ENCODE data around the gene PHETA1. TPM values are rescaled to one million over a fixed set of nuclear protein-coding genes. Genes with fewer than 3 reads are reported as not detected.

The PHETA1 gene
- total RNA-seq, 1 experiment from 2014 or later = 10.6 TPM

- ATAC-seq = no peak
- DNase-seq (ENCODE audit: low read depth, low spot score) = no peak
- Histone ChIP-seq H3K36me3 (ENCODE audit: control insufficient read depth in 1 of 2, insufficient read depth in 2 of 2, low read length in 2 of 2) (no peaks in the 10 kb centered on the region), H2AFZ (ENCODE audit: low read depth, low read length, poor library complexity, severe bottlenecking) (no peak overlapping the region), H3K9me2 (ENCODE audit: insufficient read depth) (no peaks in the 10 kb centered on the region), H3K4me3 (replicated peaks in 1 of 2; ENCODE audit: low read depth in 1 of 2, low read length in 2 of 2) (no peak overlapping the region), H3K9me3 (ENCODE audit: control insufficient read depth in 1 of 2, insufficient read depth in 1 of 2, low read depth in 1 of 2, low read length in 2 of 2) (no peaks in the 10 kb centered on the region), H3K27ac (ENCODE audit: low read depth, low read length) (no peak overlapping the region), H3K9ac (ENCODE audit: low read length) (no peak overlapping the region), H3K27me3 (ENCODE audit: insufficient read depth, low read length) (no peaks in the 10 kb centered on the region), H3K4me2 (ENCODE audit: low read length) (no peak overlapping the region), H4K20me1 (ENCODE audit: insufficient read depth) (no peaks in the 10 kb centered on the region), H3K79me2 (ENCODE audit: insufficient read depth, low read length) (no peaks in the 10 kb centered on the region), H3K4me1 (ENCODE audit: control insufficient read depth in 1 of 2, insufficient read depth in 2 of 2, low read length in 2 of 2) (peaks cover 3 to 17% of the 10 kb centered on the region in 2 experiments)
- ChIA-PET CTCF (interaction anchor here (1.0 kb wide), 1 partner anchor 8 kb away, joined by 3 read pairs; no protein-coding TSS in a partner anchor), RAD21 (ENCODE audit: low non-redundant PET in 1 of 2, low total read pairs in 2 of 2, uncharacterized antibody in 2 of 2, unreplicated experiment in 2 of 2) (no interaction called here), POLR2A (no interaction called here)
- intact Hi-C loops (cut with micrococcal nuclease) = no loop called here
- TF ChIP-seq SRF (IDR thresholded peaks at IDR 0.05; ENCODE audit: low read depth) (no peak), ATF3 (IDR thresholded peaks at IDR 0.05) (no peak), REST (IDR thresholded peaks at IDR 0.05; ENCODE audit: low read depth) (no peak), YY1 (IDR thresholded peaks at IDR 0.05; ENCODE audit: extremely low read depth, insufficient replicate concordance, low read depth, low read length) (no peak), ZNF274 (IDR thresholded peaks at IDR 0.05; ENCODE audit: low read depth, low read length) (no peak), JUND (IDR thresholded peaks at IDR 0.05) (no peak)
- TF ChIP-seq, protein P1, sequence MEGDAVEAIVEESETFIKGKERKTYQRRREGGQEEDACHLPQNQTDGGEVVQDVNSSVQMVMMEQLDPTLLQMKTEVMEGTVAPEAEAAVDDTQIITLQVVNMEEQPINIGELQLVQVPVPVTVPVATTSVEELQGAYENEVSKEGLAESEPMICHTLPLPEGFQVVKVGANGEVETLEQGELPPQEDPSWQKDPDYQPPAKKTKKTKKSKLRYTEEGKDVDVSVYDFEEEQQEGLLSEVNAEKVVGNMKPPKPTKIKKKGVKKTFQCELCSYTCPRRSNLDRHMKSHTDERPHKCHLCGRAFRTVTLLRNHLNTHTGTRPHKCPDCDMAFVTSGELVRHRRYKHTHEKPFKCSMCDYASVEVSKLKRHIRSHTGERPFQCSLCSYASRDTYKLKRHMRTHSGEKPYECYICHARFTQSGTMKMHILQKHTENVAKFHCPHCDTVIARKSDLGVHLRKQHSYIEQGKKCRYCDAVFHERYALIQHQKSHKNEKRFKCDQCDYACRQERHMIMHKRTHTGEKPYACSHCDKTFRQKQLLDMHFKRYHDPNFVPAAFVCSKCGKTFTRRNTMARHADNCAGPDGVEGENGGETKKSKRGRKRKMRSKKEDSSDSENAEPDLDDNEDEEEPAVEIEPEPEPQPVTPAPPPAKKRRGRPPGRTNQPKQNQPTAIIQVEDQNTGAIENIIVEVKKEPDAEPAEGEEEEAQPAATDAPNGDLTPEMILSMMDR (IDR thresholded peaks at IDR 0.05 in 2 of 3, conservative IDR thresholded peaks at IDR 0.05 in 1 of 3; ENCODE audit: borderline replicate concordance in 1 of 3, insufficient read depth in 1 of 3, low read depth in 2 of 3, low read length in 2 of 3) = no peak
- BruUV-seq (replicated peaks) = no TSS peak
These were observed 46.3 kb downstream of the PHETA1 start for GRCh38 chr12:111322336-111323250.

Data from HCT116 (cell line).